ENCODE measurements around the gene RTBDN. TPM values are rescaled to one million over a fixed set of nuclear protein-coding genes. Genes with fewer than 3 reads are reported as not detected.
"Not testable (repeated sequence)": the region's sequence is repeated elsewhere in the genome, so short reads cannot be mapped to it uniquely, and the experiment has no call there.

RTBDN gene
- total RNA-seq, 1 donor from 2014 or later = not detected

DNA sequence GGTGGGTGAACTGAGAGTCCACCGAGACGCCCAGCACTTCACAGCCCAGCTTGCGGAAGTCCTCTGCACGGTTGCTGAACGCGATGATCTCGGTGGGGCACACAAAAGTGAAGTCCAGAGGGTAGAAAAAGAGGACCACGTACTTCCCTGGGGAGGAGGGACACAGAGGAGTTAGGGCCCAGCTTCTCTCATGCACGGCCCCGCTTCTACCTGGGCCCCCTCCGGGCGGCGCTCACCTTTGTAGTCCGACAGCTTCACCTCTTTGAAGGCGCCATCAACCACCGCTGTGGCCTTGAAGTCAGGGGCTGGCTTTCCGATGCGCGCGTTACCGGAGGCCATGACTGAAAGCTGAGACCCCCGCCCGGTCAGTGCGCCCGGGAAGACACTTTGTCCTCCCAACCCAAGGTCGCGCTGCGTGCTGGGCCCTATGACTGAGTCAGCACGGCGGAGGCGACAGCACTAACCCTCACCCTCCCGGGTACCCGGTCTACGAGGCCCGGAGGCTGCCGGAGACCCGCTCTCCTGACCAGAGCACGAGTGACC, 33.4 kb downstream of the RTBDN start:
- TF ChIP-seq, protein P1, sequence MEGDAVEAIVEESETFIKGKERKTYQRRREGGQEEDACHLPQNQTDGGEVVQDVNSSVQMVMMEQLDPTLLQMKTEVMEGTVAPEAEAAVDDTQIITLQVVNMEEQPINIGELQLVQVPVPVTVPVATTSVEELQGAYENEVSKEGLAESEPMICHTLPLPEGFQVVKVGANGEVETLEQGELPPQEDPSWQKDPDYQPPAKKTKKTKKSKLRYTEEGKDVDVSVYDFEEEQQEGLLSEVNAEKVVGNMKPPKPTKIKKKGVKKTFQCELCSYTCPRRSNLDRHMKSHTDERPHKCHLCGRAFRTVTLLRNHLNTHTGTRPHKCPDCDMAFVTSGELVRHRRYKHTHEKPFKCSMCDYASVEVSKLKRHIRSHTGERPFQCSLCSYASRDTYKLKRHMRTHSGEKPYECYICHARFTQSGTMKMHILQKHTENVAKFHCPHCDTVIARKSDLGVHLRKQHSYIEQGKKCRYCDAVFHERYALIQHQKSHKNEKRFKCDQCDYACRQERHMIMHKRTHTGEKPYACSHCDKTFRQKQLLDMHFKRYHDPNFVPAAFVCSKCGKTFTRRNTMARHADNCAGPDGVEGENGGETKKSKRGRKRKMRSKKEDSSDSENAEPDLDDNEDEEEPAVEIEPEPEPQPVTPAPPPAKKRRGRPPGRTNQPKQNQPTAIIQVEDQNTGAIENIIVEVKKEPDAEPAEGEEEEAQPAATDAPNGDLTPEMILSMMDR (IDR thresholded peaks at IDR 0.05) = no peak
- Histone ChIP-seq H3K4me1 (peaks cover 8 to 10% of the 10 kb centered on the region in 2 donors), H3K27me3 (no peaks in the 10 kb centered on the region), H3K9me3 (no peaks in the 10 kb centered on the region), H3K27ac (peak overlapping the region; percentile 54 to 68), H3K36me3 (peaks cover 0 to 10% of the 10 kb centered on the region in 2 donors), H3K4me3 (peak overlapping the region; percentile 72 to 81)
- intact Hi-C loops (cut with DNase I) = no loop called here
- DNase-seq (ENCODE audit: low spot score in 2 of 2) = no peak

DNA sequence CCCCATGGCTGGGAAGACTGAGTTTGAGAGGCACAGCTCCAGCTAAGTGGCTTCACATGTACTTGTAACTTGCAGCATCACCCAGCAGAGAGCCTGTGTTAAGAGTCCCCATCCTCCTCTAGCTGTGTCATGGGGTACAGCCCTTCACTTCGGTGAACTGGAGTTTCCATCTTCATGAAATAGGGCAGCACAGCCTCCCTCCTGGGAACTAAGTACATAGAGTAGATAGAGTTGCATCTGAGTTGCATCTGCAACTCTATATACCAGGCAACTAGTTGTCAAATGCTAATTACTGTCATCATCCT, 34.0 kb downstream of the RTBDN start:
- no peak for DNase-seq (ENCODE audit: low spot score in 2 of 2)

DNA sequence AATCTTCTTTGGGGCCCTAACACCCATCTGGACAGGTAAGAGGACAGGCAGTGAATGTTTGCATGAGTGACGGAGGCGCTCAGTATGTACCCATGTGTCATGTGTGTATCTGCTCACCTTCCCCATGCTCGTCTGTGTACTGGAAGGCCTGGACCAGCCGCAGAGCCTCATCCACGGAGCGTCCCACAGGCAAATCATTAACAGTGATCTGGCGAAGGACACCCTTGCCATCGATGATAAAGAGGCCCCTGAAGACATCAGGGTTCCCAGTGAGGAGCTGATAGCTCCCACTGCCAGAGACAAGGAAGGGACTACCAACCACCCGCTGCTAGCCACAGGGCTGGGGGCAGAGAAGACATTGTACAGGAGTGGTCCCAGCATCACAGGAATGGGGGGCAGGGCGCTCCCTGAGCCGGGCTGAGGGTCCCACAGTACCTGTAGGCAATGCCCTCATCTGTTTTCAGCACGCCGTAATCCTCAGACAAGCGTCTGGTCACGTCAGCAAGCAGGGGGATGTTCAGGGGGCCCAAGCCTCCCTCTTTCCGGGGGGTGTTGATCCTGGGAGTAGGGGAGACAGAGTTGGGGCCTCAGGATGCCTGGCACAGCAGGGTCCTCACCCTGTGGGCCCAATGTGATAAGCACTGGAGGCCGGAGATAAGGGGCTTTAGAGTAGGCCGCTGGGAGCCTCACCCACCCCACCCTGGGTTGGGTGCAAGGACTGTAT, 34.5 kb downstream of the RTBDN start:
- Histone ChIP-seq H3K4me3 (peak overlapping the region in 1 of 2 donors; percentile 81), H3K27me3 (no peaks in the 10 kb centered on the region), H3K27ac (no peak overlapping the region), H3K4me1 (peaks cover 10 to 13% of the 10 kb centered on the region in 2 donors), H3K9me3 (no peaks in the 10 kb centered on the region), H3K36me3 (peaks cover 0 to 10% of the 10 kb centered on the region in 2 donors)
- no peak for DNase-seq (ENCODE audit: low spot score in 2 of 2)
- intact Hi-C loops (cut with DNase I) = loop anchor here (10.0 kb wide), 1 partner anchor 1205 kb away; the partner anchor contains the start of gene RFX1
- TF ChIP-seq, protein P1 (IDR thresholded peaks at IDR 0.05) = no peak

More for the DNA sequence above, 34.0 kb downstream of the RTBDN start:
- Histone ChIP-seq H3K27ac (peak overlapping the region in 1 of 2 donors; percentile 68), H3K36me3 (peaks cover 0 to 10% of the 10 kb centered on the region in 2 donors), H3K4me3 (peak overlapping the region in 1 of 2 donors; percentile 81), H3K27me3 (no peaks in the 10 kb centered on the region), H3K9me3 (no peaks in the 10 kb centered on the region), H3K4me1 (peaks cover 10 to 13% of the 10 kb centered on the region in 2 donors)
- intact Hi-C loops (cut with DNase I) = no loop called here
- TF ChIP-seq, protein P1 (IDR thresholded peaks at IDR 0.05) = no peak

GRCh38 chr19:12797607-12798006, 36.8 kb downstream of the RTBDN start:
- not testable (repeated sequence) for H3K27ac ChIP-seq, H3K9me3 ChIP-seq, H3K4me3 ChIP-seq, H3K27me3 ChIP-seq
- intact Hi-C loops (cut with DNase I) = loop anchor here (10.0 kb wide), 1 partner anchor 1207 kb away; the partner anchor contains the start of gene RFX1
- DNase-seq (ENCODE audit: low spot score in 2 of 2) = peak in 1 of 2 donors; percentile 63
- H3K4me1 ChIP-seq = peaks cover 10 to 13% of the 10 kb centered on the region in 2 donors
- peaks cover 0 to 11% of the 10 kb centered on the region in 2 donors for H3K36me3 ChIP-seq

DNA sequence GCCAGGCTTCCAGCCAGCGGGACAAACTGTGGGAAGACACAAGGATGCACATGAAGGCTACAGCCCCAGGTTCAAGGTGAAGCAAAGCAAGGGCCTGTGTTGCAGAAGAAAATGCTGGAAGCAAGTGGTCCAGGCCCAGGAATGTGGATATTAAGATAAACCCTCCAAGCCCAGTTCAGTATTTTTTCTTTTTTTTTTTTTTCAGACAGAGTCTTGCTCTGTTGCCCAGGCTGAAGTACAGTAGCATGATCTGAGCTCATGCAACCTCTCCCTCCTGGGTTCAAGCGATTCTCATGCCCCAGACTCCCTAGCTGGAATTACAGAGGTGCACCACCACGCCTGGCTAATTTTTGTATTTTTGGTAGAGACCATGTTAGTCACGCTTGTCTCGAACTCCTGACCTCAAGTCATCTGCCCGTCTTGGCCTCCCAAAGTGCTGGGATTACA, 37.2 kb downstream of the RTBDN start:
- TF ChIP-seq, protein P1 (IDR thresholded peaks at IDR 0.05) = no peak
- Histone ChIP-seq H3K4me3 (no peak overlapping the region), H3K27ac (peak overlapping the region in 1 of 2 donors; percentile 65), H3K9me3 (no peaks in the 10 kb centered on the region), H3K27me3 (no peaks in the 10 kb centered on the region), H3K36me3 (peaks cover 2 to 15% of the 10 kb centered on the region in 2 donors), H3K4me1 (peaks cover 10 to 13% of the 10 kb centered on the region in 2 donors)
- intact Hi-C loops (cut with DNase I) = loop anchor here (10.0 kb wide), 1 partner anchor 1208 kb away; the partner anchor contains the start of gene RFX1
- DNase-seq (ENCODE audit: low spot score in 2 of 2) = peak in 1 of 2 donors; percentile 61

Data from ascending aorta (tissue), 2 donors.